ENCODE data around the gene DPH7.

Gene DPH7

GRCh38 chr9:137506274-137506673 is 72.5 kb downstream of the DPH7 start:
- no peak overlapping the region for H3K4me3 ChIP-seq (ENCODE audit: low read depth, low read length)
- DNase-seq (ENCODE audit: low read depth), result no peak
- no peak for TF ChIP-seq CTCF (IDR thresholded peaks at IDR 0.05; ENCODE audit: low read depth, low read length, missing control alignments)

GRCh38 chr9:137505421-137506140 is 73.1 kb downstream of the DPH7 start:
- DNase-seq (ENCODE audit: low read depth), result no peak
- TF ChIP-seq CTCF (IDR thresholded peaks at IDR 0.05; ENCODE audit: low read depth, low read length, missing control alignments), result no peak
- no peak overlapping the region for H3K4me3 ChIP-seq (ENCODE audit: low read depth, low read length)

Data from GM12864 (cell line).